DMS 273 (cell line): ENCODE data around the gene ETV5.

Experiments
- DNase-seq: peaks from one replicate; lab custom pipeline; 2025; ENCODE audit not compliant: unreplicated experiment; lab: John Stamatoyannopoulos, UW

The ETV5 gene

DNA sequence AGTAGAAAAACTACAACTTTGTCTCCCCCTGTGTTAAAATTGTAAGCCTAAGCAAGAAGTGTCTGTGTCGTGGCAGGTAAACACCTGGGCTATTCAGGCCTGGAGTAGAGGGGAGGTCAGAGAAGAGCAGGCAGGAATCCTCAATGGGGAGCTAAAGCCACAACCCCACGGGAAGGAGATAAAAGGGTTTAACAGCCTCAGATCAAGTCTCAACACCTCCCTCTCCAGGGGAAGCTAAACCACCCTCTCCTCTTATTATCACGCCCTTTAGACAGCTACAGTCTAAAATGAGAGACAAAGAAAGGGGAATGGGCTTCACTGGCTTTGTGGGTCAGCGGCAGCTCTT lies 11.6 kb downstream of the ETV5 start:
- DNase-seq, result no peak

- no peak for DNase-seq
These were observed 12.6 kb downstream of the ETV5 start for GRCh38 chr3:186096290-186096689.

DNA sequence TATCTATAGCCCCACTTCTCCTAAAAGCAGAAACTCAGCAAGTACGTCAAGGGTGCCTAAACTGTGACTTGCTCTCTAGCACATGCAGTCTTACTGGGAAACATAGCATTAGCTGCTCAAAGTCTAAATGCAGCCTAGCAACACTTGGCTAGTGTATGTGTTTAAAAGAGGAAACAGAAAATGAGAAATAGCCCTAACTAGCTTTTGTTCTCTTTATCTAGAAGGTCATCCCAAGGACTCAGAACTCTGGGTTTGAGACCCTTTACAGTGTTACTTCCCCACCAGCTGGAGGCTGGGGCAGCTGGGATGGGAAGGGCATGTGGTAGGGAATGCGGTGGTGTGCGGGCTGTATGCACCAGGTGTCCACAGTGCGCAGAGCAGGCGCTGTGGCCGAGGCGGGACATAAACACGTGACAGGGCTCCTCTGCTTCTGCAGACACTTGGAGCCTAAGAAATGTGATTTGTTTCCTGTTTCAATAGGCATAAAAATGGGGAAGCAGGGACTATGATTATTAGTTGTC lies 13.3 kb downstream of the ETV5 start:
- no peak for DNase-seq

GRCh38 chr3:186094696-186095425 lies 14.0 kb downstream of the ETV5 start:
- DNase-seq, result no peak

GRCh38 chr3:186094271-186094670 lies 14.6 kb downstream of the ETV5 start:
- DNase-seq, result no peak

GRCh38 chr3:186093271-186093900 lies 15.5 kb downstream of the ETV5 start:
- no peak for DNase-seq

DNA sequence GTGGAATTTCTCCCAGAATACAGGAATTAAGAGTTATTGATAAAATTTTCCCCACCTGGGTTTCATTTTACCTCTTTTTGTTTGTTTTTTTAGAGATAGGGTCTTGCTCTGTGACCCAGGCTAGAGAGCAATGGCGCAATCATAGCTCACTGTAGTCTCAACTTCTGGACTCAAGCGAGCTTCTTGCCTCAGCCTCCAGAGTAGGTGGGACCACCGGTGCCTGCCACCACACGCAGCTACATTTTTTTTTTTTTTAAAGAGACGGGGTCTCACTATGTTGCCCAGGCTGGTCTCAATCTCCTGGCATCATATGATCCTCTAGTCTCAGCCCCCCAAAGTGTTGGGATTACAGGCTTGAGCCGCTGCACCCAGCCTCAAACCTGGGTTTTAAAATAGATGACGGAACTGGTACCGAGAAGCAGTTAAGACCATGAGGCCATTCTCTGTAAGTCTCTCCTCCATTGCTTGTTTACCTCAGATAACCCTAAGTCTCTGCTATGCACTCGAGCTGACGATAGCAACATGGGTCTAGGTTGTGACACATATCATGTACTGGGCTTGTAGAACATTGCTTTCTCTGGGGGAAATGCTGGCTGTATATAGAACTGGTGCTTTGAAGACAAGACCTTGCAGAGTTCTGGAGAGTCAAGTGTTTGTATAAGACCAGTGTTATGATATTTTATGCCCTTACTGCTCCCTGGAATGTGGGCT lies 16.4 kb downstream of the ETV5 start:
- DNase-seq, result no peak

GRCh38 chr3:186090901-186091300 lies 18.0 kb downstream of the ETV5 start:
- DNase-seq, result no peak

- no peak for DNase-seq
These were observed 20.6 kb downstream of the ETV5 start for GRCh38 chr3:186088335-186088734.

- DNase-seq, result no peak
These were observed 24.6 kb downstream of the ETV5 start for GRCh38 chr3:186084264-186084663.

- DNase-seq, result no peak
These were observed 25.1 kb downstream of the ETV5 start for GRCh38 chr3:186083746-186084145.

DNA sequence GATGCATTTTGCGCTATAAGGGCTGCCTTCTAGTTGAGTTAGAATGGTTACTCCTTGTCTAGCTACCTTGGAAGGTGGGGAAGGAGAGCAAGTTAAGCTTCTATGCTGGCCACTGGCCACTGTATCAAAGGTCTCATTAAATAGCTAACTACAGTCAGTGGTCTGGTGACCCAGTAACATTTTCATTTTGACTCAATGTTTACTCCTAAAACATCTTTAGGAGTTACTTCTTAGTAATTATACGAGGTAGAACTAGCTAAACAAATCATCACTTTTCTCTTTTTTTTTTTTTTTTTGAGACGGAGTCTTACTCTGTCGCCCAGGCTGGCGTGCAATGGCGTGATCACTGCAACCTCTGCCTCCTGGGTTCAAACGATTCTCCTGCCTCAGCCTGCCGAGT lies 26.7 kb downstream of the ETV5 start:
- no peak for DNase-seq

DNA sequence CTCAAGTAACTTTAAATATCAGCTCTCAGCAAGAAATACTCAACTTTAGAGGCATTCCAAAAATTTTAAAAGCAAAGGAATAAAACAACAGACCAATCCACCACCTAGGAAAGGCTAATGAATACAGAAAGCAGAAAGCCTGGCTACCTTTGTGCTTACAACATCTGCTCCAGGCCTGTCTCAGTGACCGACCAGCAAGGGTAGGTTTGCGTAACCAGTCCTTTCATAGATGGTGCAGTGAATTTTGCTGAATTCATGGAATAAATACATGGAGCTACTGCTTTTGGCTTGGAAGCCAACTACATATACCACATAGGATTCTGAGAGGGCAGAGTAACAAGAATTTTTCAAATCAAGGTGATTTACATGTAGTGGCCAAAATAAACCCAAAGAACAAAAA lies 27.2 kb downstream of the ETV5 start:
- no peak for DNase-seq

GRCh38 chr3:186080849-186081438 lies 27.9 kb downstream of the ETV5 start:
- DNase-seq, result no peak

GRCh38 chr3:186079925-186080324 lies 29.0 kb downstream of the ETV5 start:
- no peak for DNase-seq

GRCh38 chr3:186077466-186077865 lies 31.4 kb downstream of the ETV5 start:
- no peak for DNase-seq

GRCh38 chr3:186075931-186076567 lies 32.8 kb downstream of the ETV5 start:
- no peak for DNase-seq

DNA sequence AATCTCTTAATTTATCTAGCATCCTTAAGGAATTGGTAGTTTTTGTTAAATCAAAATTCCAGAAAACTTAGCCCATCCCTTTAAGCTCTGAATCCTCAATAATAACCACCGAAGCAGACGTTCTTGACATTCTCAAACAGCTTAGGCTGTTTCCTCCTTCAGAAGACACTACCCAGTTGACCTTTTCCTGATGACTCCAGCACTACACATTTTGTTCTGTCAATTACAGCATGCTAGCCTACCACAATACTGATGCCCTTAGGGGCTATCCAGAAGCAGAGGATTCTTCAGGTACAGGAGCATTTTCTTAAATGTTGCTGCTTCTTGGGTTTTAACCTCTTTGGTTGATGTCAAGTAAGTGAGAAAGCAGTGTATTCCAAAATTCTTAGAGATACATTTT lies 33.4 kb downstream of the ETV5 start:
- no peak for DNase-seq

DNA sequence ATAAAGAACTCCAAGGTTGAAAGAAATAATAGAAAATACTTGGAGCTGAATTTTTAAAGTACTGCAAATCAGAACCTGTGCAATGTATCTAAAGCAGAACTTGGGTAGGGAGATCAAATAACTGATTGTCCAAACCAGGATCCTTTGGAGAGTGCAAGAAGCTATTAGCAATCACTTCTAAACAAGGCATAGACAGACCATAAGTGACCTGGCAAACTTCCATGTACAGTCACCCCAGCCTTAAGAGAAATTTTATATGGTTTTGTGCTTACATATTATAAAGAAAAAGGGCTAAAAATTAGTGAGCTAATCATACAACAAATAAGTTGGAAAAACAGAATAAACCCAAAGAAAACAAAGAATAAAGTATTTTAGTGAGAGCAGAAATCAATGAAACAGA lies 35.2 kb downstream of the ETV5 start:
- no peak for DNase-seq

- no peak for DNase-seq
These were observed 37.9 kb downstream of the ETV5 start for GRCh38 chr3:186070996-186071395.

DNA sequence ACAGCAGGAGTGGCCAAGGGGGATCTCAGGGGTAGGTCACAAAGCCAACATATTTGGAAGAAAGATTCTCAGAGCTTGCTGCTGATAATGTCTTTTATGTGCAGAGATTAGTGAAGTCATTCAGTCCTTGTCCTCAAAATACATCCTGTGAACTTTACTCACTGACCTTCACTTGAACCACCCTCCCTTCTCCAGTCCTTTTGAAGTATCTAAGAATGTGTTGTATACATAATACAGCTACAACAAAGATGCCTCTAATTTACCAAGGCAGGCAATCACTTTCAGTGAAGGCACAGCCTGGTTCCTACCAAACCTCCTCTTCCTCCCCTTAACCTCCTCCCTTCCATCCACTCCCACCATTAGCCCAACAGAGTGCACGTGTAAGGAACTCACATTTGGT lies 38.3 kb downstream of the ETV5 start:
- no peak for DNase-seq
